NCI-H1694 treated with DMSO at 0.1 percent for 48 hours (cell line): ENCODE results near the gene FUT7.
"Not testable (repeated sequence)": the region's sequence is repeated elsewhere in the genome, so short reads cannot be mapped to it uniquely, and the experiment has no call there.

Experiments
- DNase-seq: peaks from one replicate; lab custom pipeline; 2025; lab: John Stamatoyannopoulos, UW

The FUT7 gene

DNA sequence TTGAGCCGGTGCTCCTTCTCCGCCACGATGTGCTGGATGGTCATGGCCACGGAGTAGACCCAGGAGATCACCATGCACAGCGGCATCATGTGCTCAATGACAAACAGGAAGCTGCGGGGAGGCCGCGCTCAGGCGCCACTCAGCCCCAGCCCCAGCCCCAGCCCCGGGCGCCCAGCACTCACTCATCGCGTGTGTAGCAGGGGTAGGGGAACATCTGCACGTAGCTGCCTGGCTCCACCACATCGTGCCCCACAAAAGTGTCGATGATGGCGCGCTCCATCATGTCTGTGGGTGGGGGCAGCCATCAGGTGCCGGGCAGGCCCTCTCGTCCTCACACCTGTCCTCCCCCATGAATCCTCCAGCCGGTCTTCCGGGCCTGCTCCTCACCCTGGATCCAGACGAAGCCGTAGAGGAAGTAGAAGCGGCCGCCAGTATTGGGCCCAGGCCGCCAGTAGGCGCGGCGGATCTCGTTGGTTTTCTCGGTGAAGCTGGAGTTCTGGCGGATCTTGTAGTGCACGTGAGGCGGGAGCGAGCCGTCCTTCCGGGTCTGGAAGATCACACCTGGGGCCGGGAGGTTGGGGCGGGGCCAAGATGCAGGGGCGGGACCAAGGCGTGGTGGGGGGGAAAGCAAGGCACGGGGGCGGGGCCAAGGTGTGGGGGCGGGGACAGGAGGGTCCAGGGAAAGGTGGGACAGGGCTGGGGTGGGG, 13.9 kb downstream of the FUT7 start:
- DNase-seq: no peak

DNA sequence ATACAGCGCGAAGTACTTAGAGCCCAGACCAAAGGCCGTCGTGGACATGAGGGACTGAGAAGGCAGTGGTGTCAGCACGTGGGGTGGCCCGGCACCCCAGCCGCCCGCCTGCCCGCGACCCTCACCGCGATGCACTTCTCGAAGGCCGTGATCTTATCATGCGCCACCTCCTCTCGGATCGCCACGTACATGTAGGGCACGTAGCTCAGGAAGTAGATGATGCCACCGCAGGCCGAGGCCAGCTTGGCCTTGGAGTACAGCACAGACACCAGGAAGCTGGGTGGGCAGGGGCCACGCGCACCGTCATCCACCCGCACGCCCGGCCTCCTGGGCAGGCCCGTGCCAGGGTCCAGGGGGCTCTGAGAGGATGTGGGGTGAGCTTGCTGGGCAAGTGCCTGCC, 14.8 kb downstream of the FUT7 start:
- no peak for DNase-seq

DNA sequence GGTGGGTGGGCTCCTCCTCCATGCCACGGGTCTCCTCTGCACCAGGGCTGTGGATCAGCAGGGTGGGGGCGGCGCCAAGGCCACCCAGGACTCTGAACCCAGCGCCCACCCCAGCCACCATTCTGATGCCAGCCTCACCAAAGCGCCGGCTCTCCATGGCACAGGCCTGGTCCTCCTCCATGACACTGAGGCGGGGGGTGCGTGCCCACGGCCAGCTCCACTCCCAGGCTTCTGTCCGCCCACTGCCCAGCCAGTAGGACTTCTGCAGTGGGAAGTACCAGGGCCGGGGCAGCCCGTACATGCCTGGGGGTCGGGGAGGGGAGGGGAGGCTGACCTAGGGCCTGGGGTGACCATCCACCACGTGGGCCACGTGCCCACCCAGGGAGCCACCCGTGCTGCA, 15.5 kb downstream of the FUT7 start:
- no peak for DNase-seq

DNA sequence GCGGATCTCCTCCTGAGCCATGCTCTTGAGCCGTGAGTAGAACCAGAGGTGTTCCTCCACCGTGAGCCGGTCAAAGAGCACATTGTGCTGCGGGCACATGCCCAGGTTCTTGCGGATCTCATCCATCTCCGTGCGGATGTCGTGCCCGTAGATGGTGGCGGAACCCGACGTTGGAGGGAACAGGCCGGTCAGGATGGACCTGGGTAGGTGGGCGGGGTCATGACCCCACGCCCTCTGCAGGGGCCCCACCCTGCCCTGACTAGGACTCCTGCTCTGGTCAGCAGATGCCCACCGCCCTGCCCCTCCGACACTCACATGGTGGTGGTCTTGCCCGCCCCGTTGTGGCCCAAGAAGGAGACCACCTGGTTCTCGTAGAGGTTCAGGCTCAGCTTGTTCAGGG, 15.9 kb downstream of the FUT7 start:
- DNase-seq: no peak

DNA sequence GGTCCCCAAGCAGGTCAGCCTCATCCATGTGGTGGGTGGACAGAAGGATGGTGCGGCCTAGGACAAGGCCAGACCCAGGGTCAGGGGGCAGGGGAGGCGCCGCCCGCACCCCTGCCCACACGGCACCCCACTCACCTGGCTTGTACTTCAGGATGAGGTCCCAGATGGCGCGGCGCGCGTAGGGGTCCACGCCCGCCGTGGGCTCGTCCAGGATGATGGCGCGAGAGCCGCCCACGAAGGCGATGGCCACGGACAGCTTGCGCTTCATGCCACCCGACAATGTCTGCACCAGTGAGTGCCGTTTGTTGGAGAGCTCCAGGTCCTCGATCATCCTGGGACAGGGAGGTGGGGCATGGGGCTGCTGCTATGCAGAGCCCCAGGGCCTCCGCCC, 16.4 kb downstream of the FUT7 start:
- no peak for DNase-seq

DNA sequence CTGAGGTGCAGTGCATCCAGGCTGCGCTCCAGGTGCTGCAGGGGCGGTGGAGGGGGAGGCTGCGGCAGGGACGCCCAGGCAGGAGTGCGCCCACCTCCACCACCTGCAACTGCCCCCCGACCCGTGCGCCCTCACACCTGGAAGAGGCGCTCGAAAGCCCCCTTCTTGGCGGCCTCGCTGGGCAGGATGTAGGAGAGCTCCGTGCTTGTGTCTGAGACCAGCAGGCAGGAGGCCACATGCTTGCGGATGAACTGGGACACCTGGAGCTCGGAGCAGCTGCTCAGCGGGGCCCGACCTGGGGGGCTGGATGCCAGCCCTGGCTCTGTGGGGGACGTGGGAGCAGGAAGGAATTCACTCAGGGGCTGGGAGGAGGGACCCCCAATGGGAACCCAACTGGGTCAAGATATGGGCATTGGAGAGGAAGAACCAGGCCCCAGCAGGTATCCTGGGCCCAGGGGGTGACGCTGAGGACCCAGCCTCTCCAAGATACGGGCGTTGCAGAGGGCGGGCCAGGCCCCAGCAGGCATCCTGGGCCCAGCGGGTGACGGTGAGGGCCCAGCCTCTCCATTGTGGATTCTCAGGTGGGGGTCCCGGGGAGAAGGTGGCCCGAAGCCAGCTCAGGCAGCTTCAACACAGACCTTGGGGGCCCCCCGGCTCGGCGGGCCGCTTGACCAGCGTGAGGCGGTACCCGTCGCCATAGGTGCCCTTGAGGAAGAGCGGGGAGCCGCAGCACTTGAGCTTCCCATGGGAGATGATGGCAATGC, 16.9 kb downstream of the FUT7 start:
- DNase-seq: no peak

DNA sequence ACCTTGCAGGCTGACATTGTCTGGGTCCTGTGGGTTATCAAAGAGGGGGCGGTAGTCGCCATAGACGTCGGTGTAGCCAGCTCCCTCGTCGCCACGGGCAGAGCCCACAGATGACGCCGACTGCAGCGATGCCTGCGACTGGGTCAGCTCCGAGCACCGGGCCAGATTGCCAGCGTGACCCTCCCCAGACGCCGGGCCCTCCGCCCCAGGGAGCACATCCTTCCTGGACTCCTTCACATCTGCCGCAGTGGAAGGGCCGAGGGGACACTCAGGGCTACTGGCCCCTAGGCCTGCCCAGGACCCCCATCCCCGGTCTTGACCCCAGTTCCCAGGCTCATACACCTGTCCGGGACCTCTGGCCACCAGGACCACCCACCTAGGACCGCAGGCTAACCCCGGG, 17.7 kb downstream of the FUT7 start:
- DNase-seq: no peak

DNA sequence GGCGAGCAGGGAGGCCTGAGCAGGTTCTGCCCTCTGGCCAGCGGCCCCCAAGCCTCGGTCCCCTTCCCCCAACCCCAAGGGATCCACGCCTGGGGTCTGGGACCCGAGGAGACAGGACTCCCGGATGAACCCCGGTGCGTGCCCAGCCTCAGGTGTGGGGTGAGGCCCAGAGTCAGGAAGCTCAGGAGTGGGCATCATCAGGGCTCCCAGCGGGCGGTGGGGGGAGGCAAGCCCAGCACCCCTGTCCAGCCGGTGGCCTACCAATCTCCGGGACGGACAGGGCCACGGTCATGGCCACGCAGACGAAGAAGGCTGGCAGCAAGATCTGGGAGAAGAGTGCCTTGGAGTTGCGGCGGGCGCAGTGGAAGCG, 18.3 kb downstream of the FUT7 start:
- DNase-seq: no peak

DNA sequence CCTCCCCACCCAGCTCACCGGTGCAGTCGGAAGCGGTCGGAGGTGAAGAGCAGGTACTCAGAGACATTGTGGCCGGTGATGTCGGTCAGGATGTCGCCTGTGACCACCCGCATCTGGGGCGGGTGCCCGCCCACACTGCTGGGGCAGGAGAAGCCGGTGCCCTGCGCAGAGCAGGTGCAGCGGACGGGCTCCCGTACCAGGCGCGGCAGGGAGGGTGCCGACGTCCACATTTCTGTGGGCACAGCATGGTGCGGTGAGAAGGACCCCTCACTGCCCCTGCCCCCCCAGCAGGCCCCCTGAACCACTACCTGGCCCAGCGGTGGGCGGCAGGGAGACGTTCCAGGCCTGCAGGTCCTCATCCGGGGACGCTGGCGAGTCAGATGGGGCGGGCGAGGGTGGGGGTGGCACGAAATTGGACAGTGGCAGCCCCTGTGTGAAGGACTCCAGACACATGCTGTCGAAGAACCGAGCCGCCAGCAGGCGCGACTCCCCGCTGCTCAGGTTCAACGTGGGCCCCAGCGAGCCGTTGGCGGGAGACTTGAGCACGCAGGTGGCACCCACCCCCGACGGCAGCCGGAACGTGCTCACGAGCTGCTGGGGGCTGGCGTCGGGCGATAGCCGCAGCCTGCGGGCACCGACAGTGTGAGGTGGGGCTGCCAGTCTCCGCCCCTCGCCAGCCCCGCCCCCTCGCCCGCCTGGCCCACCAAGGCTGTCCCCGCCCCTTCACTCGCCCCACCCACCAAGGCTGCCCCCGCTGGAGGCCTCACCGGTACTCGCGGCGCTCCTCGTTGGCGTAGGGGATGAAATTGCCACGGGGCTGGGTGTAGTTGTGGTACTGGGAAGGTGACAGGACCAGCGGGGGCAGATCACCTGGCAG, 19.0 kb downstream of the FUT7 start:
- DNase-seq: no peak

DNA sequence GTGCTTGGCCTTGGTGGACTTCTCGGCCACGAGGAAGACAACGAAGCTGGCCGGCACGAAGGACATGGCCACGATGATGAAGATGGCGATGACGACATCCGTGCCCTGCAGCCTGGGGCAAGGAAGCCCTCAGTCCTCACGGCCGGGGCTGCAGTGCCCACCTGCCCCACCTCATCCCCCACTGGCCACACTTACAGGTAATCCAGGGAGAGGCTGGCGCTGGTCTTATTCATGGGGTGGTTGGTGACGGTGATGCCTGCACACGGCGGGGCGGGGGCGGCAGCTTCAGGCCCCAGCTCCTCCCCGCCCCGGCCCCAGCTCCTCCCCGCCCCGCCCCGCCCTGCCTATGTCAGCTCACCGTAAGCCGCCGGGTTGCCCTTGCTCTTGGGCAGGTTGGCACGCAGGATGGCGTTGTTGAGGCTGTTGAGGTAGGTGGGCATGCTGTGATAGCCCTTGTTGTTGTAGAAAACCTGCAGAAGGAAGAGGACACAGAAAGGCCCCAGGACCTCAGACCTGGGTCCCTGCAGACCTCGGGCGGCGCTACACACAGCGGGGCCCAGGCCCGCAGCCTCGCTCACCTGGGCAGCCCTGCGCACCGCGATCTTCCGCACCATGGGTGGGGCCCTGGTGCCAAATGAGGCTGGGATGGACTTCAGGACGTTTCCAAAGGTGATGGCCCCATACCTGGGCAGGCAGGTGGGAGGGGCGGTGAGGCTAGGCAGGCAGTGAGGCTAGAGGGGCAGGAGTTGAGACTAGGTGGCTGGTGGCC, 19.8 kb downstream of the FUT7 start:
- no peak for DNase-seq

DNA sequence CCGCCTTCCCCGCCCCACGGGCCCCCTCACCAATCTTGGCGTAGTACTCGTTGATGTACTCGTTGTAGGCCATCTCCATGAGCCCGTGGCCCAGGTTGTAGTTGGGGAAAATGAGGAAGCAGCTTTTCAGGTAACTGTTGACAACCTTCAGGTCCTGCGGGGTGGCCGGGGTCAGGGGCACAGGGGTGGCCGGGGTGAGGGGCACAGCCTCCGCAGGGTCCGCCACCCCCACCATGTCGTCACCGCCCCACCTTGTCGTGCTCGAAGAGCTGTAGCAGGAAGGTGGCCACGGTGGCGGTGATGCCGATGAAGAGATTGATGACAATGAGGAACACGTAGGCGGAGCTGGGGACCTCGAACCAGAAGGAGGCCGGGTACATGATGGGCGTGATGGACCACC, 20.7 kb downstream of the FUT7 start:
- no peak for DNase-seq

DNA sequence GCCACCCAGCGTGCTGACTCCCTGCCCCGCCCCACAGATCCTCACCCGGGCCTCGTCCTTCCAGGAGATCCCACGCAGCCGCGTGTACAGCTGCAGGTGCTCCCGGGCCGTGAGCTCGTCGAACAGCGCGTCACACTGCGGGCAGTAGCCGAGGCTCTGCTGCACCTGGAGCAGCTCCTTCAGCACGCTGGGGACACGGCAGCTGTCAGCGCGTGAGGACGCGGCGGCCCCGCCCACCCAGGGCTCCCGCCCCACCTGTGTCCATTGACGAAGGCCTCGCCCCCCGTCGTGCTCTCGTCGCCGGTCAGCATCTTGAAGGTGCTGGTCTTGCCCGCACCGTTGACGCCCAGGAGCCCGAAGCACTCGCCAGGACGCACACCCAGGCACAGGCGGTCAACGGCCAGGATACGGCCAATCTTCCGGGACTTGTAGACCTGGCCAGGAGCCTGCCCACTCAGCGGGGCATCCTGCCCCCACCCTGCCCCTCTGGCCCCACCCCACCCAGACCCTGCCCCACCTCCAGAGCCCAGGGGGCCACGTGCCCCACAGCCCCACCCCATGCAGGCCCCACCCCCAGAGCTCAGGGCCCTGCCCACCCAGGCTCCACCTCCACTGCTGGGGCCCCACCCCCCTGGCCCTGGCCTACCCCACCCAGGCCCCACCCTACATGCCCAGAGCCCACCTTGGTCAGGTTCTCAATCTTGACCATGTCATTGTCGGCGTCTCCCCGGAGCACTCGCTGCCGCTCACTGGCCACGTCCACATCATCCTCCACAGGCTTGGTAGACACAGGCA, 21.8 kb downstream of the FUT7 start:
- no peak for DNase-seq

DNA sequence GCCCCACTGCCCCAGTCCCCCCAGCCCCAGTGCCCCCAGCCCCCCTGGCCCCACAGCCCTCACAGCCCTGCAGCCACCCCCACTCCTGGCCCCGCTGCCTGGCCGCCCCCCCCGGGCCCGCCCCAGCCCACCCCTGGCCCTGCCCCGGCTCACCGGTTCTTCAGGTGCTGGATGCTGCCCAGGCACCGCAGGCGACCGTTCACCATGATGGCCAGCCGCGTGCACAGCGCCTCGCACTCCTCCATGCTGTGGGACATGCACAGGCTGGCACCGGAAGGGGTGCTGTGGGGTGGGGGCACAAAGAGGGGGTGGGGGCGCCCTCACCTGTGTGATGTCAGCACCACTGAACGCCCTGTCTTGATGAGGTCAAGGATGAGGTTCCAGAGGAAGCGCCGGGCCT, 22.7 kb downstream of the FUT7 start:
- DNase-seq: no peak

DNA sequence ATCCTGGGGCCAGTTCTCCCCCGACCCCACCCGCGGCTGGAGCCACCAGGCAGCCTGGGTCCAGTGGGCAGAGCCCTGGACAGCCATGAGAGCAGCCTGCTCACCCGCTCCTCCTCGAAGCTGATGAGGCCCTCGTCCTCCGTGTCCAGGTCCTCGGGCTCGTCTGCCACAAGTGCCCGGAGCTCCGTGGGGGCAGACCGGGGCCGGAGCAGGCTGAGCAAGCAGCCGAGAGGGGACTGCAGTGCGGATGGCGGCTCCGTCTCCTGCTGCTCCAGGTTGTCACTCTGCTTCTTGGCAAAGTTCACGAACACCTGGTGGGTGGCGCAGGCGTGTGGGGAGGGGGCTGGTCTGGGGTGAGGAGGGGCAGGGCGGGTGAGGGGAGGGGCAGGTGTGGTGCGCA, 23.6 kb downstream of the FUT7 start:
- DNase-seq: no peak

DNA sequence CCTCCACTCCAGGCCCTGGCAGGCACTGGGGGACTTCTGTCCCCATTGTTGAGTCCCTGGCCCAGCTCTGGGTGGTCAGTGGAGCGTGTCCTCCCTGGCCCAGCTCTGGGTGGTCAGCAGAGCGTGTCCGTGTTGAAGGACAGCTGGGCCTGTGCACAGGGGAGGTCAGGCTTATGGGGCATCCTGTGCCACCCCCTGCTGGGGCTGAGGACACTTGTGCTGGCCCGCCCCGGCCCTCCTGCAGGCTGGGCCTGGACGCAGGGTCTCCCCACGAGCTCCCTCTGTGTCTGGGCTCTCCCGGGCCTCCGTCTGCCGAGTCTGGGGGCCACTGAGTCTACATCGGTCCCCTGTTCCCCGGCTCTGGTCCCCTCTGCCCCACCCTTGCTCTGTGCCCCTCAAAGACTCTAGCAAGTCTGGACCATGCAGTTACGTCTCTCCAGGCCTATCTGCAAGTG, 24.0 kb downstream of the FUT7 start:
- DNase-seq: no peak

DNA sequence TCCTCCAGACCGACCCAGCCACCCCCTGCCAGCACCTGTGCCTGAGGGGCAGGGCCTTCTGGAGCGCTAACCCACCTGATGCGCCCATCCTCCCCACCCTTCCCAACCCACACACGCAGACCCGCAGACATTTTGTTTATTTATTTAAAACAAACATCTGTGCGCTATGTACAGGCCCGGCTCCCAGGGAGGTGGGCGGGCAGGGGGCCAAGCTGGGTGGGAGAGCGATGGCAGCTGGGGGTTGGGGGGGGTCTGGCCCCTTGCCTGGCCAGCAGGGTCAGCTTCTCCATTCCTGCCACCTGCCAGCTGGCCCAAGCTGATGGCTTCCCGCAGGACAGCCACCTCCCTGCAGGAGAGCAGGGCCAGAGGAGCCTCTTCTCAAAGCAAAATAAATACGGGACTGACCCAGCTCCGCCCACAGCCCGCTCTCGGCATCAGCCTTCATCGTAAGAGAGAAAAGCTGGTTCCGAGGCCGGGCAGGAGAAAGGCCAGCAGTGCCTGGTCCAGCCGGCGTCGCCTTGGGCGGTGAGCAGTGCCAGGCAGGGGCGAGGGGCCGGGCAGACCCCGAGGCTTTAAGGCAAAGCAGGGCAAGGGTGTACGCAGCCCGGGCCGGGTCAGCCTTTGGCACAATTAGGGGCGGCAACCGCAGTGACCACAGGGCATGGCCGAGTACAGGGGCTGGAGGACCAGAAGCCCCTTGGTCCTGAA, 24.6 kb downstream of the FUT7 start:
- DNase-seq: no peak

DNA sequence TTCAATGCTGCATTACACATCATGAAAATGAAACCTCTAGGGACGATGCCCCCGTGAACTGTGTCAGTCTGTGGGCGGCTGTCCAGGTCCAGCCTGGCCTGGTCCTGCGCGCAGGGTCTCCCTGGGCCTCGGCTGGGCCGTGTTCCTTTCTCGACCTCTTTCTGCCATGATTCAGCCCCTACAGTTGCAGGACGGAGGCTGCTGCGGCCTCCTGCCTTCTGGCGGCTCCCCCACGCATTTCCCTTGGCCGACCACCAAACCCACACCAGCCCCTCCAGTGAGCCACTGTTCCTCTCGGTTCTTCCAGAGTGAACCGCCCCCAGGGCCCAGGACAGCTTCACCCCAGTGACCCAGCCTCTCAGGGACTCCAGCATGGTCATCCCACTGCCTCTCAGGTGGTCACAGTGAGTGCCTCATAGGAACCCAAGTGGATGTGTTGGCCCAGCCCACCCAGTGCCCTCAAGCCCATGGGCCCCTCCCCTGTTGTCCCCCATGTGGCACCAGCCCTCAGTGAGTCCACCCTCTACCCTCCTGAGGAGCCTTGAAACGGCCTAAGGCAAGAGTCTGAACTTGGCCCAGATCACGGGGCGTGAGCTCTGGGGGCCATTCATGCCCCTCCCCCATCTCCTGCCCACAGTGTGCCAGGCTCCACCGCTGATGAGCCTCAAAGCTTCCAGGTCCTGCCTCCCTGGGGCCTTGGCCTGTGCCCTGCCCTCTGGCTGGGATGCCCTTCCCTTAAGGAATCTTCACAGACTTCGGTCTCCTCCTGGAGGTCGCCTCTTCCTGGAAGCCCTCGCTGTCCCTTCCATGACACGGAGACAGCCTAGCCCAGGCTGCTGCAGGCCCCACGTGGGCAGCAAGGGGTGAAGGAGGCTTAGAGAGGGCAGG, 25.5 kb downstream of the FUT7 start:
- no peak for DNase-seq

DNA sequence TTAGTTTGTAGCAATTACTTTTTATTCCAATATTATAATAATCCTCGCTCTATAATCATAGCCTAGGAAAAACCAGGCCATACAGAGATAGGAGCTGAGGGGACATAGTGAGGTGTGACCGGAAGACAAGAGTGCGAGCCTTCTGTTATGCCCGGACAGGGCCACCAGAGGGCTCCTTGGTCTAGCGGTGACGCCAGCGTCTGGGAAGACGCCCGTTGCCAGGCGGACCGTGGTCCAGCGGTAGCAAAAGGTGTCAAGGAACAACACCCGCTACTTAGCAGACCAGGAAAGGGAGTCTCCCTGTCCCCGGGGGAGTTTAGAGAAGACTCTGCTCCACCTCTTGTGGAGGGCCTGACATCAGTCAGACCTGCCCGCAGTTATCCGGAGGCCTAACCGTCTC, 27.6 kb downstream of the FUT7 start:
- not testable (repeated sequence) for DNase-seq

DNA sequence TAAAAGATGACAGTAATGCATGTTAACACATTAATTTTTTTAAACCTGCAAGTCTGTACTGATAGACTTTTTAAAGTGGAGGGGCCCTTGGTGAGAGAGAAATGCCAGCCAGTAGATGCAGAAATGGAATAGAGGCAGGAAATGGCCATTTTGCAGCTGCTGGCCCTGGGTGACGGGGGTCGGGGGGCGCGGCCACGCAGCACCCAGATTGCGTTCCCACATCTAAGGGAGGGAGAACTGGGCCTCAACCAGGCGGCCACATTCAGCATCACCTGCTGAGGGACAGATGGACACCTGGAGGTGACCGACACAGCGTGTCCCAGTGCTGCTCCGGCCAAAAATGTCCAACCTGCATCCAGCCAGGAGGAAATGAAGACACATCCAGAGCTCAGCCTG, 29.2 kb downstream of the FUT7 start:
- no peak for DNase-seq
